ENCODE data around the gene PHIP.

- no peak for TF ChIP-seq POLR2A (IDR thresholded peaks at IDR 0.05)
- TF ChIP-seq POLR2AphosphoS5 (IDR thresholded peaks at IDR 0.05), result no peak
Measured at GRCh38 chr6:79005024-79005423, 73.0 kb downstream of the PHIP start.
